GM21367 (cell line): ENCODE measurements around the gene SPAG8.

Experiments used
- ATAC-seq: cut with Tn5 transposase; IDR thresholded peaks from one replicate; pipeline ENCODE4 v1.9.1; 2021; ENCODE audit not compliant: unreplicated experiment

Gene SPAG8

GRCh38 chr9:35781066-35781465 is 31.0 kb downstream of the SPAG8 start:
- ATAC-seq: no peak

- no peak for ATAC-seq
Observed at GRCh38 chr9:35778496-35778895, 33.6 kb downstream of the SPAG8 start.

GRCh38 chr9:35776018-35776417 is 36.0 kb downstream of the SPAG8 start:
- no peak for ATAC-seq

- no peak for ATAC-seq
Observed at GRCh38 chr9:35774907-35775635, 37.0 kb downstream of the SPAG8 start.

GRCh38 chr9:35771943-35772342 is 40.1 kb downstream of the SPAG8 start:
- ATAC-seq: no peak

- ATAC-seq: no peak
Observed at GRCh38 chr9:35771534-35771933, 40.5 kb downstream of the SPAG8 start.

- no peak for ATAC-seq
Observed at GRCh38 chr9:35771075-35771433, 41.0 kb downstream of the SPAG8 start.

- no peak for ATAC-seq
Observed at GRCh38 chr9:35769763-35770162, 42.3 kb downstream of the SPAG8 start.

- no peak for ATAC-seq
Observed at GRCh38 chr9:35767458-35767857, 44.6 kb downstream of the SPAG8 start.

GRCh38 chr9:35766997-35767396 is 45.1 kb downstream of the SPAG8 start:
- no peak for ATAC-seq

- no peak for ATAC-seq
Observed at GRCh38 chr9:35763803-35764202, 48.3 kb downstream of the SPAG8 start.

GRCh38 chr9:35763181-35763580 is 48.9 kb downstream of the SPAG8 start:
- ATAC-seq: no peak

- no peak for ATAC-seq
Observed at GRCh38 chr9:35760651-35761050, 51.4 kb downstream of the SPAG8 start.

GRCh38 chr9:35759795-35760194 is 52.3 kb downstream of the SPAG8 start:
- no peak for ATAC-seq
